ENCODE data around the gene LMAN1L.

Gene LMAN1L

GRCh38 chr15:74794248-74794969, 18.2 kb upstream of the LMAN1L start:
- no peak for DNase-seq

GRCh38 chr15:74794970-74795349, 17.7 kb upstream of the LMAN1L start:
- DNase-seq = no peak

- DNase-seq = no peak
These were observed 16.5 kb upstream of the LMAN1L start for GRCh38 chr15:74795966-74796625.

- DNase-seq = no peak
These were observed 14.0 kb upstream of the LMAN1L start for GRCh38 chr15:74798388-74799254.

- DNase-seq = no peak
These were observed 13.3 kb upstream of the LMAN1L start for GRCh38 chr15:74799255-74799855.

- peak; percentile 76 for DNase-seq
These were observed 12.6 kb upstream of the LMAN1L start for GRCh38 chr15:74799856-74800558.

- no peak for DNase-seq
These were observed 12.0 kb upstream of the LMAN1L start for GRCh38 chr15:74800559-74801094.

GRCh38 chr15:74801311-74801997, 11.2 kb upstream of the LMAN1L start:
- DNase-seq = no peak

GRCh38 chr15:74802290-74802689, 10.3 kb upstream of the LMAN1L start:
- no peak for DNase-seq

- no peak for DNase-seq
These were observed 9.7 kb upstream of the LMAN1L start for GRCh38 chr15:74802862-74803447.

GRCh38 chr15:74804935-74805334, 7.7 kb upstream of the LMAN1L start:
- no peak for DNase-seq

- no peak for DNase-seq
These were observed 5.4 kb upstream of the LMAN1L start for GRCh38 chr15:74807282-74807681.

- no peak for DNase-seq
These were observed 4.4 kb upstream of the LMAN1L start for GRCh38 chr15:74808078-74808839.

- no peak for DNase-seq
These were observed 3.8 kb upstream of the LMAN1L start for GRCh38 chr15:74808840-74809229.

GRCh38 chr15:74809242-74809641, 3.4 kb upstream of the LMAN1L start:
- DNase-seq = no peak

- DNase-seq = no peak
These were observed 2.7 kb upstream of the LMAN1L start for GRCh38 chr15:74809956-74810355.

GRCh38 chr15:74815121-74815934, 2.7 kb downstream of the LMAN1L start:
- DNase-seq = no peak

GRCh38 chr15:74815961-74816360, 3.3 kb downstream of the LMAN1L start:
- no peak for DNase-seq

GRCh38 chr15:74816624-74817369, 4.2 kb downstream of the LMAN1L start:
- no peak for DNase-seq

Measured in activated effector memory CD4-positive, alpha-beta T cell treated with Interleukin-2 at 50 U/mL for 16 hours (primary cell).